Skin epidermis (tissue), 12 donors: ENCODE data around the gene VPS37C.
A peak's percentile ranks its signal among the peaks of the same experiment; 100 is the strongest.
"Not testable (repeated sequence)": the region's sequence is repeated elsewhere in the genome, so short reads cannot be mapped to it uniquely, and the experiment has no call there.

Experiments
- H3K27ac ChIP-seq, 21 experiments: fragments of 200-600 bp; sonication (generic) in 11 of 21; one replicate each; pipeline ENCODE4 v1.5.0; 2020; ENCODE audit warnings: mild to moderate bottlenecking in 3 of 21, inconsistent platforms in 2 of 21, moderate library complexity in 2 of 21
- H3K4me3 ChIP-seq, 7 experiments: fragments of 200-600 bp; sonication (generic) in 2 of 7; one replicate each; pipeline ENCODE4 v1.5.0; 2020; ENCODE audit warnings: inconsistent platforms in 2 of 7, mild to moderate bottlenecking in 2 of 7, moderate library complexity in 1 of 7

VPS37C gene

DNA sequence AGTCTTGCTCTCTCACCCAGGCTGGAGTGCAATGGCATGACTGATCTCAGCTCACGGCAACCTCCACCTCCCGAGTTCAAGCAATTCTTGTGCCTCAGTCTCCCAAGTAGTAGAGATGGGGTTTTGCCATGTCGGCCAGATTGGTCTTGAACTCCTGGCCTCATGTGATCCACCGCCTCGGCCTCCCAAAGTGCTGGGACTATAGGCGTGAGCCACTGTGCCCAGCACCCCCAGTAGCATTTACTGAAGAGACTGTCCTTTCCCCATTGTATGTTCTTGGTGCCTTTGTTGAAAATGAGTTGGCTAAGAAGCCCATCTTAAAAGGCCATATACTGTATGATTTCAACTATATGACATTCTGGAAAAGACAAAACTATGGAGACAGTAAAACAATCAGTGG lies 19.0 kb upstream of the VPS37C start:
- not testable (repeated sequence) for H3K27ac ChIP-seq, H3K4me3 ChIP-seq

DNA sequence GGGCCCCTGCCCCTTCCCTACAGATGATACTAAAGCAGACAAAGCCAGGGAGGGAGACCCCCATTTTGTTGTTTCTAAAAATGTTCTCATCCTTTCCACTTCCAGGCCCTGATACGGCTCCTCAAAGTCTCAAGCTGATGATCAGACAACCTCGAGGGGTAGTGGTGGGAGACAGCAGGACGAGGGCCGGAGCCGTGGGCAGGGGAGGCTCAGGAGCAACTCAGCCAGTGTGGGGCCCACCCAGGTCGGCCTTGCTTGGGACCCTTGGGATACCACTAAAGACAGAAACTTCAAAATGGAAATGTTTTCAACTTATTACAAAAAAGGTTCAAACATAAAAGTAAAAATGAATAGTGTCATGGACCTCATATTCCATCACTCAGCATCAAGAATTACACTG lies 15.2 kb upstream of the VPS37C start:
- Histone ChIP-seq H3K4me3 (no peak overlapping the region), H3K27ac (no peak overlapping the region)

GRCh38 chr11:61174949-61175348 lies 13.7 kb upstream of the VPS37C start:
- no peak overlapping the region for H3K27ac ChIP-seq

DNA sequence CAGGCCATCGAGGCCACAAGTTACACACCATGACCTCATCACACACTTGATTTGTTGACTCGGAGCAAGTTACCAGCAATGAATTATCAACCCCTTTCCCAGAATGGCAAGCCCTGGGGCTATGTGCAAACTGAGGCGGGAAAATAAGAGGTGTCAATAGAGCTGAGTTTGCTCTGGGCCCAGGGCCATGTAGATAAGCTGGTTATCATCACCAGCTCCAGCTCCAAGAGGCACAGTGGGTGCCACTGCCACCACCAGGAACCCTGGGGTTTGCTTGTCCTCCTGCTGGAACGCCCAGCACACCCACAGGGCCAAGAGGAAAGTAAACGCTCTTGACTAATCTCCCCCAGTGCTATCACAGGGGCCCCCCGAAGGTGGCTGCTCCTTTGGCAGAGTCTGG lies 13.0 kb upstream of the VPS37C start:
- no peak overlapping the region for H3K27ac ChIP-seq
- H3K4me3 ChIP-seq, result no peak overlapping the region

More at GRCh38 chr11:61174949-61175348, 13.7 kb upstream of the VPS37C start:
- no peak overlapping the region for H3K4me3 ChIP-seq

GRCh38 chr11:61173456-61173855 lies 12.2 kb upstream of the VPS37C start:
- Histone ChIP-seq H3K4me3 (no peak overlapping the region), H3K27ac (no peak overlapping the region)

DNA sequence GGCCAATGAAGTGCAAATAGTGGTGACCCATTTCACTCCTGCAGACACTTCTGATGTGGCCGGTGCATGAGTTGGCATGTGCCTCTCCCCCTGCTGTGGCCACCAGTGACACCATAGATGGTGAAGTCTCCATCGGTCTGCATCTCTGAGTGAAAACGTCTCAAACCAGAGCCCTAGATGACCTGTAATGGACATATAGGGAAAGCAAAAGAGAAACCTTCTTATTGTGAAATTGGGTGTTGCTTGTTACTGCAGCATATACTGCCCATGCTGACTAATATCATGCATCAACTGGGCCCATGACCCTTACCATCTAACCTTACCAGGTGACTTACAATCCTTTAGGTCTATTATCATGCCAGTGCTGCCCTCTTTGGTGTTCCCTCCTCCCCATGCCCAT lies 11.7 kb upstream of the VPS37C start:
- Histone ChIP-seq H3K4me3 (no peak overlapping the region), H3K27ac (no peak overlapping the region)

DNA sequence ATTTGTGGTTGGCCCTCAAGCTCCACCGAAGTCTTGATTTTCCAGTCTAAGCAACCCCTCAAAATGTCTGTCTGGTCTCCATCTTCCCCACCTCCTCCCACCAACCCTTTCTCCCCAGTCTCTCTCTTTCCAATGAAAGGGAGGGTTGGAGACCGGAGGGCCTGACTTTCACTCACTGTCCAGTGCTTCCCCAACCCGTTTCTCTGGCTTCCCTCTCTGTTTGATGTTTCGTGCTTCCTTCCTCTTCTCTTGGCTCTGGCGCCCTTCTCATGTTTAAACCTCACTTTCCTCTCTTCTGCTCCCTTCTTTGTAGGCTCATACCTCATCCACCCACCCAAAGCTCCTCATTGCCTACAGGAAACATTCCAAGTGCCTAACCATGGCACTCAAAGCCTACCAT lies 11.1 kb upstream of the VPS37C start:
- H3K4me3 ChIP-seq, result no peak overlapping the region

DNA sequence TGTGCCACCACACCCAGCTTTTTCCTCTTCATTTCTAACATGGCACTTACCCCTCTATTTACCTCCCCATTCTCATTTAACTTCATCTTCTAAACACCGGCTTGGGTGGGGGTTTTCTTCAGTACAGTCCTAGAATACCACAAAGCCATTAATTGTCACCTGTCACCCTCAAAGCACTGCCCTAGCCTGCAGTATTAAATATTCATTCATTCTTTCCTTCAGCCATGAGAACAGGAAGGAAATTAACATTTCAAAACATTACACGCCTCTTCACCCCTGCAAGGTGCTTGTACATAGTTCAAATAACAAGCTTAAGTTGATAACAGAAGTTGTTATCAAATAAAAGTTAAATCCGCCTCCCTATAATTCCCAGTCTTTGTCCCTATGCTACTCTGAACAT lies 10.7 kb upstream of the VPS37C start:
- Histone ChIP-seq H3K4me3 (no peak overlapping the region), H3K27ac (no peak overlapping the region)

More for the DNA sequence above, 11.1 kb upstream of the VPS37C start:
- H3K27ac ChIP-seq, result no peak overlapping the region

GRCh38 chr11:61170566-61170965 lies 9.3 kb upstream of the VPS37C start:
- Histone ChIP-seq H3K27ac (no peak overlapping the region), H3K4me3 (no peak overlapping the region)

GRCh38 chr11:61168800-61169199 lies 7.6 kb upstream of the VPS37C start:
- no peak overlapping the region for H3K27ac ChIP-seq
- H3K4me3 ChIP-seq, result no peak overlapping the region

DNA sequence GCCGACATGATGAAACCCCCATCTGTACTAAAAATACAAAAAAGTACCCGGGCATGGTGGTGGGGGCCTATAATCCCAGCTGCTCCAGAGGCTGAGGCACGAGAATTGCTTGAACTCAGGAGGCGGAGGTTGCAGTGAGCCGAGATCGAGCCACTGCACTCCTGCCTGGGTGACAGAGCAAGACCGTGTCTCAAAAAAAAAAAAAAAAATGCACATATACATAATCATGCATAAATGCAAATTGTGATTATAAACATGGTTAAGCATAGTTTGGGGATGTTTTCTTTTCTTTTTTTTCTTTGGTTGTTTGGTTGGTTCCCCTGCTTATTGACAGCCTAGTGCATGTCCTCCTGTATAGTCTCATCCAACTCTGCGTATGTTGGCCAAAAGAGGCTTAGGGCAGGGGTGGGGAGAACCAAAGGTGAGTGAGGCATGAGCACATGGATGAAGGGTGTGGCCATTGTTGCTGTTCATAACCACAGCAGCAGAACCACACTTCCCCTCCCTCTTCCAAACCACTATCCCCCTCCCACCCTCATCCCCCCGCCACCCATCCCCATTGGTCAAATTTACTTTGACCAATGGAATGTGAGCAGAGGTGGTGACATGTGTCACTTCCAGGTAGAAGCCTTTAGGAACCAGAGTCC lies 6.9 kb upstream of the VPS37C start:
- no peak overlapping the region for H3K4me3 ChIP-seq
- peak overlapping the region in 1 of 21 experiments; percentile 16 for H3K27ac ChIP-seq

GRCh38 chr11:61166331-61166730 lies 5.1 kb upstream of the VPS37C start:
- H3K27ac ChIP-seq, H3K4me3 ChIP-seq: not testable (repeated sequence)

DNA sequence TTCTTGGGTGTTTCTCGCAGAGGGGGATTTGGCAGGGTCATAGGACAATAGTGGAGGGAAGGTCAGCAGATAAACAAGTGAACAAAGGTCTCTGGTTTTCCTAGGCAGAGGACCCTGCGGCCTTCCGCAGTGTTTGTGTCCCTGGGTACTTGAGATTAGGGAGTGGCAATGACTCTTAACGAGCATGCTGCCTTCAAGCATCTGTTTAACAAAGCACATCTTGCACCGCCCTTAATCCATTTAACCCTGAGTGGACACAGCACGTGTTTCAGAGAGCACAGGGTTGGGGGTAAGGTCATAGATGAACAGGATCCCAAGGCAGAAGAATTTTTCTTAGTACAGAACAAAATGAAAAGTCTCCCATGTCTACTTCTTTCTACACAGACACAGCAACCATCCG lies 4.6 kb upstream of the VPS37C start:
- H3K27ac ChIP-seq, result peak overlapping the region in 1 of 21 experiments; percentile 11
- not testable (repeated sequence) for H3K4me3 ChIP-seq

DNA sequence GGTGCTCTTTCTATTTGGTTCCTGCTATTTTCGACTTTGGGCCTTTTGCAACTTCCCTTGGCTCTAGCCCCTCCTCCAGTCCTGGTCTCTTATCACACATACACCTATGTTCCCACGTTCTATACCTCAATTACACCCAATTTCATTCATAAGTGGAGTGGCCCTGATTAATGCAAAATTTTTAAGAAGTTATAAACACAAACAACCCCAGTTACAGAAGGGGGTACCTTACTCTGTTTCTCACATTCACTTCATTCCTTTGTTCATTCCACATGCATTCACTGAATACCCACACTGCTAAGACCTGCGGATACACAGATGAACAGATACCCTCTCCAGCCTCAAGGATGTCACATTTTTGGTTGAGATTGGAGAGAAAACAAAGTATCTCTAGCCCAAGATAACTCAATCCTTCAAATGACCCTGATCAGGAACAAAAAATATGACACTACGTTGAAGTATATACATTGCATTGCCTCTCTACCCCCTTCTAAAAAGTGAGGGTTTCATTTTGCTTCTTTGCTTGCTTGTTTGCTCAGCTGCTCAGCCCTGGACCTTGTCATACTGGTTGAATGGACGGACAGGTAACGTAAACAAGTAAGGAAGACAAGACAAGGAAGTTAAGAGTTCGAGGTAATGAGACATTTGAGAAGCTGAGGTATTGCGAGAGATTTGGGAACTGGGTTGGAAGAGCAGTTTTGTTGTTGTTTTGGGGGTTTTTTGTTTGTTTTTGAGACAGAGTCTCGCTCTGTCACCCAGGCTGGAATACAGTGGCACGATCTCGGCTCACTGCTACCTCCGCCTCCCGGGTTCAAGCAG lies 3.6 kb upstream of the VPS37C start:
- Histone ChIP-seq H3K4me3 (no peak overlapping the region), H3K27ac (peak overlapping the region in 10 of 21 experiments; percentile 1 to 57 (median 21))

DNA sequence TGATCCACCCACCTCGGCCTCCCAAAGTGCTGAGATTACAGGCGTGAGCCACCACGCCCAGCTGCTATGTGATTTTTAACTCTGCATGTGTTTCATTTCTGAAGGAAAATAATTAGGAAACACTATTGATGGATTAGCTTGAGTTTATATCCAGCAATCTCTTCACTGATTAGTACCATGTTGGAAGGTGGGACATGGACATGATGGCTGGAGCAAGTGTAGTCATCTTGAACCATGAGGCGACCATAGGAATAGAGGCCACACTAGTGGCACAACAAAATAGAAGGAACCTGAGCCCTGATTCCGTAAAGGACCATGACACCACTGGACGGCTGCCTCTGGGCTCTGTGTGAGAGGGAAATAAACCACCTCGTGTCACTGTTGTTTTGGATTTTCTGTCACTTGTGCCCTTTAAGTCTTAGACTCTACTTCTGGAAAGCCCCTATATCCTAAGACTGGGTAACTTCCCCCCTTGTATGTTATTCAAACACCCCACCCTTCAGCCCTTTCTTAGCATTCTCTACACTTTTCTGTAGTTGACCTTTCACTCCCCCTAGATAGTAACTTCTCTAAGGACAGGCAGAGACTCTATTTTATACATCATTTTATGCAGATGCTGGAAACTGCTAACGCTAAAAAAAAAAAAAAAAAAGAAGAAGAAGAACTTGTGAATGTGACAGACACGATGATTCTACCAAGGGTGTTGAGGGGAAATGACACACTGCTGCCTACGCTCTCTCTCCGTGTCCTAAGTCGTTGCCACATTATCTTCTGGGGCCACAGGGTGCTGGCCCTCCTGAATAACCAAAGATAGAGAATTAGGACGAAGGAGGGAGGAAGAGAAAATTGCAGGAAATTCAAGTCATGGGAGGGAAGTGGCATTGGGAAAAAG lies 2.7 kb upstream of the VPS37C start:
- H3K27ac ChIP-seq, result peak overlapping the region in 12 of 21 experiments; percentile 1 to 72 (median 30)
- no peak overlapping the region for H3K4me3 ChIP-seq

DNA sequence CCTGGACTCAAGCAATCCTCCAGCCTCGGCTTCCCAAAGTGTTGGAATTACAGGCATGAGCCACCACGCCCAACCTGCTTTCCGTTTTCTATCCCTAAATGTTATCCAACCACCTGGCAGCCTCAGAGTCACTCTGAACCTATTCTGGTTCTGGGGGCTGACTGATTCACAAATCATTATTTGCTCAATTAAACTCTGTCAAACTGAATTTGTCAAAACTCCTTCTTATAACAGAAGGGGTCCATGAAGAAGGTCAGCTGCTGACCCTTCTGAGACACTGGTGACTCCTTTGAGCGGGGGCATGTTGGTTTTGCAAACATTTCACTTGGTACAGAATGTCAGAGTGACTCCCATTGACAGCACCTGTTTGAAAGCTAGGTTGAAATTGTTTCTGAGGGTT lies 1.8 kb upstream of the VPS37C start:
- no peak overlapping the region for H3K4me3 ChIP-seq
- peak overlapping the region in 10 of 21 experiments; percentile 8 to 100 (median 74) for H3K27ac ChIP-seq

DNA sequence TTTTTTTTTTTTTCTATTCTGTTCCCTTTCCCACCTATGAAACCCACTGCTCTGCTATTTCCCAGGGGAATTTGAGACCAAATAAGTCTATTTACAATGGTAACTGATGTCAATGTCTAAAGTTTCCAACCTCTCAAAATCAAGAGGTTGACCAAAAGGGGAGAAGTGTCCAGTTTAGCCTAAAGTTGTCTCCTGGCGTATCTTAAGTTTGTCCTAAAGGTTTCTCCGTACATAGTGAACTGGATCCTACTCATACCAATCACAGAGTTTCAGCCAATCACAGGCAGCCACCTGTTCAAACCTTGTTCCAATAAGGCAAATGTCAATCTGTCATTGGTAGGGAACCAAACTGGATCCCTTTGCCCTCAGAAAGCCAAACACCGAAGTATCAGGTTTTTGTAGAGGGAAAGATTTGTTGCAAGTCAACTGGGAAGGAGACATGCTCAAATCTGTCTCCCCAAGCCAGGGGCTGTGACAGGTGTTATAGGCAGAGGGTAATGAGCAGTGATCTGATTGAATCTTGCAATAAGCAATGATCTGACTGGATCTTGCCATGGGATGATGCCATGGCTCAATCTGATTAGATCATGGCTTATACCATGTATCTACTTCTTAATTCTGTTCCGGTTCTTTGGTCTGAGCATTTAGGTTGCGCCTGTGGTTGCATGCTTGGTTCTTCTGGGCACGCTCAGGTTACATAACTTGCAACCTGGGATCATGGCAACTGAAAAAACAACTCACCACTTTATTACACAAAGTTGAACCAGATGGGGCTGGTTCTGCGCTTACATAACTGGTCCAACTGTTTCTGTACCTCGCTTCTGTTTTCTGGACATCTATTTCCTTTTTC lies 1.1 kb upstream of the VPS37C start:
- Histone ChIP-seq H3K27ac (peak overlapping the region; percentile 17 to 100 (median 98)), H3K4me3 (peak overlapping the region; percentile 50 to 93 (median 69))

GRCh38 chr11:61160487-61161189 lies 588 bp downstream of the VPS37C start:
- Histone ChIP-seq H3K27ac (peak overlapping the region; percentile 89 to 100 (median 98)), H3K4me3 (peak overlapping the region; percentile 50 to 93 (median 69))
